ENCODE data around the gene CAMK1G.

CAMK1G gene

GRCh38 chr1:209627732-209628196, 44.2 kb downstream of the CAMK1G start:
- Histone ChIP-seq H3K4me1 (ENCODE audit: insufficient read depth, low read length) (no peaks in the 10 kb centered on the region), H3K79me2 (ENCODE audit: insufficient read depth, low read length) (no peaks in the 10 kb centered on the region), H3K4me2 (ENCODE audit: insufficient read depth, low read length) (no peak overlapping the region), H3K36me3 (ENCODE audit: insufficient read depth, low read length) (no peaks in the 10 kb centered on the region), H3K9ac (ENCODE audit: low read depth, low read length) (no peak overlapping the region), H2AFZ (ENCODE audit: low read depth, low read length) (no peak overlapping the region), H3K9me3 (ENCODE audit: insufficient read depth, low read length, severe bottlenecking) (no peaks in the 10 kb centered on the region), H3K27ac (ENCODE audit: low read length) (no peak overlapping the region), H3K4me3 (ENCODE audit: low read depth in 1 of 2, low read length in 2 of 2) (no peak overlapping the region), H3K27me3 (ENCODE audit: insufficient read depth, low read length, poor library complexity) (no peaks in the 10 kb centered on the region), H4K20me1 (ENCODE audit: insufficient read depth, low read length) (peaks cover 2% of the 10 kb centered on the region; the same call in 1 of the 2 replicates)
- peak; percentile 75 for DNase-seq
- peak; percentile 94 for ATAC-seq (ENCODE audit: insufficient read depth, low read depth)
- TF ChIP-seq CTCF (IDR thresholded peaks at IDR 0.05; ENCODE audit: borderline replicate concordance, extremely low read depth, low read length, poor library complexity, severe bottlenecking) = peak; percentile 95
- no peak for TF ChIP-seq EZH2 (IDR thresholded peaks at IDR 0.05; ENCODE audit: borderline replicate concordance, low read depth, low read length, severe bottlenecking)

GRCh38 chr1:209628618-209629299, 45.2 kb downstream of the CAMK1G start:
- no peaks in the 10 kb centered on the region for H3K27me3 ChIP-seq (ENCODE audit: insufficient read depth, low read length, poor library complexity)
- H3K9me3 ChIP-seq (ENCODE audit: insufficient read depth, low read length, severe bottlenecking) = no peaks in the 10 kb centered on the region
- no peak overlapping the region for H2AFZ ChIP-seq (ENCODE audit: low read depth, low read length)
- H3K4me3 ChIP-seq (ENCODE audit: low read depth in 1 of 2, low read length in 2 of 2) = no peak overlapping the region
- no peak overlapping the region for H3K9ac ChIP-seq (ENCODE audit: low read depth, low read length)
- H4K20me1 ChIP-seq (ENCODE audit: insufficient read depth, low read length) = peaks cover 2% of the 10 kb centered on the region; the same call in 1 of the 2 replicates
- ATAC-seq (ENCODE audit: insufficient read depth, low read depth) = no peak
- no peak overlapping the region for H3K27ac ChIP-seq (ENCODE audit: low read length)
- DNase-seq = no peak
- H3K79me2 ChIP-seq (ENCODE audit: insufficient read depth, low read length) = no peaks in the 10 kb centered on the region
- no peaks in the 10 kb centered on the region for H3K36me3 ChIP-seq (ENCODE audit: insufficient read depth, low read length)
- H3K4me1 ChIP-seq (ENCODE audit: insufficient read depth, low read length) = no peaks in the 10 kb centered on the region
- TF ChIP-seq CTCF (IDR thresholded peaks at IDR 0.05; ENCODE audit: borderline replicate concordance, extremely low read depth, low read length, poor library complexity, severe bottlenecking) = no peak
- no peak for TF ChIP-seq EZH2 (IDR thresholded peaks at IDR 0.05; ENCODE audit: borderline replicate concordance, low read depth, low read length, severe bottlenecking)
- H3K4me2 ChIP-seq (ENCODE audit: insufficient read depth, low read length) = no peak overlapping the region

GRCh38 chr1:209629621-209630382, 46.3 kb downstream of the CAMK1G start:
- no peaks in the 10 kb centered on the region for H3K79me2 ChIP-seq (ENCODE audit: insufficient read depth, low read length)
- no peaks in the 10 kb centered on the region for H3K9me3 ChIP-seq (ENCODE audit: insufficient read depth, low read length, severe bottlenecking)
- no peaks in the 10 kb centered on the region for H3K27me3 ChIP-seq (ENCODE audit: insufficient read depth, low read length, poor library complexity)
- DNase-seq (no peak), ATAC-seq (ENCODE audit: insufficient read depth, low read depth) (no peak)
- no peak overlapping the region for H3K4me3 ChIP-seq (ENCODE audit: low read depth in 1 of 2, low read length in 2 of 2)
- no peaks in the 10 kb centered on the region for H3K4me1 ChIP-seq (ENCODE audit: insufficient read depth, low read length)
- no peak overlapping the region for H3K4me2 ChIP-seq (ENCODE audit: insufficient read depth, low read length)
- H4K20me1 ChIP-seq (ENCODE audit: insufficient read depth, low read length) = peaks cover 2% of the 10 kb centered on the region; the same call in 1 of the 2 replicates
- TF ChIP-seq EZH2 (IDR thresholded peaks at IDR 0.05; ENCODE audit: borderline replicate concordance, low read depth, low read length, severe bottlenecking) = no peak
- H2AFZ ChIP-seq (ENCODE audit: low read depth, low read length) = no peak overlapping the region
- H3K27ac ChIP-seq (ENCODE audit: low read length) = no peak overlapping the region
- H3K36me3 ChIP-seq (ENCODE audit: insufficient read depth, low read length) = no peaks in the 10 kb centered on the region
- no peak overlapping the region for H3K9ac ChIP-seq (ENCODE audit: low read depth, low read length)

All from DND-41 (cell line).